Common myeloid progenitor, CD34-positive (primary cell): ENCODE data around the gene MYH7.
A peak's percentile ranks its signal among the peaks of the same experiment; 100 is the strongest.

Experiments
- CTCF ChIA-PET: fragments of 350-600 bp; sonication (Branson Sonifier 250); formaldehyde crosslinking; loops from one replicate; lab custom pipeline; 2021; ENCODE audit warnings: antibody characterized with exemption; lab: Charles Lee
- POLR2A ChIA-PET: fragments of 350-600 bp; sonication (Branson Sonifier 250); formaldehyde crosslinking; loops from one replicate; lab custom pipeline; 2021; ENCODE audit warnings: antibody characterized with exemption; lab: Charles Lee
- DNase-seq, 3 donors: peaks; one replicate each; pipeline versions ENCODE4 v3.0.0 to v3.0.0-alpha.2; 2013
- H3K27ac ChIP-seq, 2 experiments: 1 replicate in 1 of 2; 2 replicates in 1 of 2; pipeline ENCODE4 v1.7.0; 2013; ENCODE audit warnings: inconsistent platforms in 2 of 2, low read length in 2 of 2, mild to moderate bottlenecking in 2 of 2, low read depth in 1 of 2, moderate library complexity in 1 of 2; ENCODE audit not compliant: severe bottlenecking in 2 of 2, insufficient read depth in 1 of 2, poor library complexity in 1 of 2
- H3K27me3 ChIP-seq, 5 experiments: replicated peaks in 2 of 5; 1 replicate in 3 of 5; 2 replicates in 2 of 5; pipeline versions ENCODE4 v1.6.1 to v1.7.0; 2013; ENCODE audit warnings: low read length in 4 of 5, mild to moderate bottlenecking in 2 of 5, moderate library complexity in 2 of 5, inconsistent platforms in 1 of 5; ENCODE audit not compliant: insufficient read depth in 5 of 5, control insufficient read depth in 4 of 5
- H3K36me3 ChIP-seq, 4 experiments: 1 replicate in 2 of 4; 2 replicates in 2 of 4; pipeline versions ENCODE4 v1.6.1 to v1.7.0; 2013; ENCODE audit warnings: low read length in 3 of 4, control low read depth in 1 of 4, mild to moderate bottlenecking in 1 of 4; ENCODE audit not compliant: control insufficient read depth in 4 of 4, insufficient read depth in 4 of 4
- H3K4me1 ChIP-seq, 4 experiments: 1 replicate in 3 of 4; 2 replicates in 1 of 4; pipeline versions ENCODE4 v1.6.1 to v1.7.1; 2013; ENCODE audit warnings: low read length in 3 of 4, mild to moderate bottlenecking in 3 of 4, control low read depth in 1 of 4, inconsistent platforms in 1 of 4, moderate library complexity in 1 of 4; ENCODE audit not compliant: control insufficient read depth in 4 of 4, insufficient read depth in 4 of 4; ENCODE audit errors: control extremely low read depth in 1 of 4
- H3K4me3 ChIP-seq, 7 experiments: 1 replicate in 4 of 7; 2 replicates in 3 of 7; pipeline versions ENCODE4 v1.5.1 to v1.7.0; 2013; ENCODE audit warnings: mild to moderate bottlenecking in 7 of 7, low read length in 6 of 7, moderate library complexity in 6 of 7, inconsistent platforms in 2 of 7, low read depth in 2 of 7, control low read depth in 1 of 7; ENCODE audit not compliant: insufficient read depth in 4 of 7, control insufficient read depth in 1 of 7; ENCODE audit errors: extremely low read depth in 1 of 7
- H3K9me3 ChIP-seq, 5 experiments: 1 replicate in 4 of 5; 2 replicates in 1 of 5; pipeline versions ENCODE4 v1.6.1 to v1.7.1; 2013; ENCODE audit warnings: low read length in 4 of 5, mild to moderate bottlenecking in 2 of 5, inconsistent platforms in 1 of 5, low read depth in 1 of 5, moderate library complexity in 1 of 5; ENCODE audit not compliant: control insufficient read depth in 4 of 5, insufficient read depth in 2 of 5; ENCODE audit errors: control extremely low read depth in 1 of 5
- WGBS: methylation state at CpG from one replicate; pipeline ENCODE4 v1.1.5; 2013; ENCODE audit not compliant: insufficient coverage; 5-methylcytosine and 5-hydroxymethylcytosine counted together

The MYH7 gene

GRCh38 chr14:23382731-23383440 lies 52.6 kb downstream of the MYH7 start:
- WGBS: 19% methylated on average over 3 of the region's 10 CpGs
- H3K36me3 ChIP-seq: no peaks in the 10 kb centered on the region
- H3K27me3 ChIP-seq: peaks cover 0 to 3% (median 0%) of the 10 kb centered on the region in 5 experiments
- peaks cover 0 to 16% (median 5%) of the 10 kb centered on the region in 4 experiments for H3K4me1 ChIP-seq
- peak in 2 of 3 donors; percentile 51 to 66 for DNase-seq
- no peak overlapping the region for H3K4me3 ChIP-seq
- H3K9me3 ChIP-seq: no peaks in the 10 kb centered on the region
- no peak overlapping the region for H3K27ac ChIP-seq
- ChIA-PET POLR2A (interaction anchor here (1.3 to 1.5 kb wide), 2 partner anchors 28 to 39 kb away, joined by 3 read pairs; no protein-coding TSS in a partner anchor), CTCF (interaction anchor here (0.7 to 9.0 kb wide), 15 partner anchors 11 to 157 kb away, joined by 3 to 108 read pairs (median 4); partner anchors contain the start of genes EFS and SLC22A17)

- DNase-seq: no peak
- peaks cover 0 to 3% (median 0%) of the 10 kb centered on the region in 5 experiments for H3K27me3 ChIP-seq
- peaks cover 0 to 22% (median 8%) of the 10 kb centered on the region in 4 experiments for H3K4me1 ChIP-seq
- no peaks in the 10 kb centered on the region for H3K9me3 ChIP-seq
- ChIA-PET CTCF (interaction anchor here (0.7 to 9.0 kb wide), 15 partner anchors 11 to 117 kb away, joined by 3 to 108 read pairs (median 6); partner anchors contain the start of genes EFS and SLC22A17), POLR2A (interaction anchor here (1.5 kb wide), 1 partner anchor 28 kb away, joined by 3 read pairs; no protein-coding TSS in a partner anchor)
- H3K27ac ChIP-seq: no peak overlapping the region
- H3K36me3 ChIP-seq: no peaks in the 10 kb centered on the region
- whole genome bisulfite sequencing: 92% methylated on average over 4 of the region's 6 CpGs
- H3K4me3 ChIP-seq: no peak overlapping the region
These were observed 53.2 kb downstream of the MYH7 start for GRCh38 chr14:23382276-23382675.

- H3K4me1 ChIP-seq: peaks cover 0 to 24% (median 9%) of the 10 kb centered on the region in 4 experiments
- no peaks in the 10 kb centered on the region for H3K9me3 ChIP-seq
- ChIA-PET CTCF (interaction anchor here (0.8 to 9.0 kb wide), 14 partner anchors 10 to 117 kb away, joined by 3 to 108 read pairs (median 13); partner anchors contain the start of genes EFS and SLC22A17), POLR2A (interaction anchor here (1.5 kb wide), 1 partner anchor 27 kb away, joined by 3 read pairs; no protein-coding TSS in a partner anchor)
- no peak overlapping the region for H3K4me3 ChIP-seq
- H3K36me3 ChIP-seq: no peaks in the 10 kb centered on the region
- 67% methylated on average over 1 of the region's 3 CpGs for WGBS
- DNase-seq: no peak
- no peak overlapping the region for H3K27ac ChIP-seq
- H3K27me3 ChIP-seq: peaks cover 0 to 3% (median 0%) of the 10 kb centered on the region in 5 experiments
These were observed 53.6 kb downstream of the MYH7 start for GRCh38 chr14:23381871-23382270.

- Histone ChIP-seq H3K27ac (no peak overlapping the region), H3K36me3 (no peaks in the 10 kb centered on the region), H3K4me3 (no peak overlapping the region), H3K9me3 (no peaks in the 10 kb centered on the region), H3K4me1 (peaks cover 0 to 24% (median 9%) of the 10 kb centered on the region in 4 experiments), H3K27me3 (peaks cover 0 to 3% (median 0%) of the 10 kb centered on the region in 5 experiments)
- WGBS: 98% methylated on average over 4 of the region's 4 CpGs
- ChIA-PET CTCF (interaction anchor here (0.8 to 9.0 kb wide), 19 partner anchors 8 to 116 kb away, joined by 3 to 108 read pairs (median 7); partner anchors contain the start of genes EFS, PABPN1 and SLC22A17), POLR2A (no interaction called here)
- DNase-seq: no peak
These were observed 54.5 kb downstream of the MYH7 start for GRCh38 chr14:23380976-23381375.

- Histone ChIP-seq H3K4me3 (no peak overlapping the region), H3K4me1 (peaks cover 0 to 24% (median 9%) of the 10 kb centered on the region in 4 experiments), H3K36me3 (no peaks in the 10 kb centered on the region), H3K27me3 (peaks cover 0 to 3% (median 0%) of the 10 kb centered on the region in 5 experiments), H3K27ac (no peak overlapping the region), H3K9me3 (no peaks in the 10 kb centered on the region)
- DNase-seq: no peak
- 87% methylated on average over 16 of the region's 16 CpGs for WGBS
- ChIA-PET CTCF (interaction anchor here (0.8 to 9.0 kb wide), 35 partner anchors 8 to 260 kb away, joined by 3 to 108 read pairs (median 5); partner anchors contain the start of genes EFS, PABPN1 and SLC22A17), POLR2A (interaction anchor here (1.2 to 1.4 kb wide), 2 partner anchors 58 to 78 kb away, joined by 4 to 5 read pairs; partner anchors contain the start of gene PPP1R3E)
These were observed 55.1 kb downstream of the MYH7 start for GRCh38 chr14:23380197-23380914.

GRCh38 chr14:23379366-23380196 lies 55.9 kb downstream of the MYH7 start:
- peaks cover 0 to 24% (median 9%) of the 10 kb centered on the region in 4 experiments for H3K4me1 ChIP-seq
- POLR2A ChIA-PET: interaction anchor here (1.2 to 1.4 kb wide), 2 partner anchors 57 to 78 kb away, joined by 4 to 5 read pairs; partner anchors contain the start of gene PPP1R3E
- H3K36me3 ChIP-seq: no peaks in the 10 kb centered on the region
- no peaks in the 10 kb centered on the region for H3K9me3 ChIP-seq
- peaks cover 0 to 3% (median 0%) of the 10 kb centered on the region in 5 experiments for H3K27me3 ChIP-seq
- CTCF ChIA-PET: interaction anchor here (0.8 to 9.0 kb wide), 35 partner anchors 8 to 260 kb away, joined by 3 to 108 read pairs (median 5); partner anchors contain the start of genes EFS, PABPN1 and SLC22A17
- peak; percentile 46 to 68 (median 66) for DNase-seq
- WGBS: 33% methylated on average over 9 of the region's 12 CpGs
- no peak overlapping the region for H3K4me3 ChIP-seq
- H3K27ac ChIP-seq: no peak overlapping the region
